MM.1S (cell line): Measurements from ENCODE around the gene MOCS2.

Source experiments
- CTCF ChIP-seq: fragments of 300-600 bp; sonication (generic); IDR thresholded peaks from 2 replicates; pipeline ENCODE4 v1.5.1; 2016; ENCODE audit warnings: antibody characterized with exemption, low read length, mixed read lengths
- EZH2 ChIP-seq: fragments of 300-600 bp; sonication (generic); optimal IDR thresholded peaks from 2 replicates; pipeline ENCODE3; 2017; ENCODE audit warnings: low read depth, mild to moderate bottlenecking, antibody characterized with exemption, low read length, mixed read lengths
- EZH2phosphoT487 ChIP-seq: fragments of 300-600 bp; sonication (generic); IDR thresholded peaks from 2 replicates; pipeline ENCODE4 v1.6.1; 2018; ENCODE audit warnings: antibody characterized with exemption, low read length

- TF ChIP-seq CTCF (no peak; the same call in 1 of the 2 replicates), EZH2phosphoT487 (no peak), EZH2 (no peak)
These were observed 14.1 kb upstream of the MOCS2 start for GRCh38 chr5:53123702-53124101.
